DND-41 (cell line): ENCODE results near the gene FFAR2.

Source experiments
- ATAC-seq: fragments of 200-7000 bp; cut with Tn5 transposase; 3 replicates; pipeline ENCODE4 v1.9.1; 2021; ENCODE audit warnings: low read depth; ENCODE audit not compliant: insufficient read depth
- DNase-seq: peaks from one replicate; pipeline ENCODE4 v3.0.0-alpha.2; 2020
- H2AFZ ChIP-seq: 2 replicates; pipeline ENCODE4 v1.6.0; 2012; ENCODE audit warnings: low read depth, low read length
- H3K27ac ChIP-seq: 2 replicates; pipeline ENCODE4 v1.5.1; 2012; ENCODE audit warnings: low read length, inconsistent platforms
- H3K27me3 ChIP-seq: fragments of 200-600 bp; sonication (generic); 2 replicates; pipeline ENCODE4 v1.6.0; 2012; ENCODE audit warnings: low read length, mild to moderate bottlenecking, inconsistent platforms; ENCODE audit not compliant: insufficient read depth, poor library complexity
- H3K36me3 ChIP-seq: 2 replicates; pipeline ENCODE4 v1.5.1; 2012; ENCODE audit warnings: low read length, inconsistent platforms; ENCODE audit not compliant: insufficient read depth
- H3K4me1 ChIP-seq: 2 replicates; pipeline ENCODE4 v1.5.1; 2012; ENCODE audit warnings: mild to moderate bottlenecking, low read length; ENCODE audit not compliant: insufficient read depth
- H3K4me2 ChIP-seq: 2 replicates; pipeline ENCODE4 v1.6.0; 2012; ENCODE audit warnings: mild to moderate bottlenecking, moderate library complexity, low read length, inconsistent platforms; ENCODE audit not compliant: insufficient read depth
- H3K4me3 ChIP-seq, 2 experiments: fragments of 200-600 bp in 1 of 2; shearing (Covaris generic) in 1 of 2; 2 replicates each; pipeline ENCODE4 v1.5.1; 2012 to 2016; ENCODE audit warnings: inconsistent platforms in 2 of 2, low read length in 2 of 2, mild to moderate bottlenecking in 2 of 2, low read depth in 1 of 2, moderate library complexity in 1 of 2
- H3K79me2 ChIP-seq: 2 replicates; pipeline ENCODE4 v1.6.0; 2012; ENCODE audit warnings: low read length, inconsistent platforms; ENCODE audit not compliant: insufficient read depth
- H3K9ac ChIP-seq: 2 replicates; pipeline ENCODE4 v1.6.0; 2012; ENCODE audit warnings: low read depth, mild to moderate bottlenecking, inconsistent platforms, low read length, moderate library complexity
- H3K9me3 ChIP-seq: 2 replicates; pipeline ENCODE4 v1.5.1; 2012; ENCODE audit warnings: low read length, moderate library complexity, mild to moderate bottlenecking, inconsistent platforms; ENCODE audit not compliant: insufficient read depth, severe bottlenecking
- H4K20me1 ChIP-seq: 2 replicates; pipeline ENCODE4 v1.6.0; 2012; ENCODE audit warnings: low read length; ENCODE audit not compliant: insufficient read depth
- CTCF ChIP-seq: IDR thresholded peaks from 2 replicates; pipeline ENCODE4 v1.5.1; 2012; ENCODE audit warnings: borderline replicate concordance, low read length, moderate library complexity, mild to moderate bottlenecking; ENCODE audit not compliant: poor library complexity, severe bottlenecking; ENCODE audit errors: extremely low read depth
- EZH2 ChIP-seq: IDR thresholded peaks from 3 replicates; pipeline ENCODE4 v1.6.1; 2012; ENCODE audit warnings: borderline replicate concordance, low read depth, mild to moderate bottlenecking, moderate library complexity, low read length, inconsistent platforms; ENCODE audit not compliant: severe bottlenecking

Gene FFAR2

GRCh38 chr19:35432911-35433310 is 15.1 kb upstream of the FFAR2 start:
- Histone ChIP-seq H4K20me1 (no peaks in the 10 kb centered on the region), H2AFZ (no peak overlapping the region), H3K4me3 (no peak overlapping the region), H3K79me2 (no peaks in the 10 kb centered on the region), H3K4me1 (no peaks in the 10 kb centered on the region), H3K9me3 (peaks cover 8% of the 10 kb centered on the region), H3K27ac (no peak overlapping the region), H3K4me2 (no peak overlapping the region), H3K36me3 (no peaks in the 10 kb centered on the region), H3K9ac (no peak overlapping the region), H3K27me3 (peaks cover 3% of the 10 kb centered on the region)
- ATAC-seq (no peak), DNase-seq (no peak)
- TF ChIP-seq CTCF, result no peak
- no peak for TF ChIP-seq EZH2

- DNase-seq (no peak), ATAC-seq (no peak)
- Histone ChIP-seq H2AFZ (no peak overlapping the region), H3K9me3 (peaks cover 8% of the 10 kb centered on the region), H3K36me3 (no peaks in the 10 kb centered on the region), H3K4me3 (no peak overlapping the region), H3K9ac (no peak overlapping the region), H3K27me3 (peaks cover 3% of the 10 kb centered on the region), H3K4me1 (no peaks in the 10 kb centered on the region), H3K4me2 (no peak overlapping the region), H4K20me1 (no peaks in the 10 kb centered on the region), H3K27ac (no peak overlapping the region), H3K79me2 (no peaks in the 10 kb centered on the region)
- no peak for TF ChIP-seq EZH2
- no peak for TF ChIP-seq CTCF
Observed at GRCh38 chr19:35433448-35433847, 14.6 kb upstream of the FFAR2 start.

DNA sequence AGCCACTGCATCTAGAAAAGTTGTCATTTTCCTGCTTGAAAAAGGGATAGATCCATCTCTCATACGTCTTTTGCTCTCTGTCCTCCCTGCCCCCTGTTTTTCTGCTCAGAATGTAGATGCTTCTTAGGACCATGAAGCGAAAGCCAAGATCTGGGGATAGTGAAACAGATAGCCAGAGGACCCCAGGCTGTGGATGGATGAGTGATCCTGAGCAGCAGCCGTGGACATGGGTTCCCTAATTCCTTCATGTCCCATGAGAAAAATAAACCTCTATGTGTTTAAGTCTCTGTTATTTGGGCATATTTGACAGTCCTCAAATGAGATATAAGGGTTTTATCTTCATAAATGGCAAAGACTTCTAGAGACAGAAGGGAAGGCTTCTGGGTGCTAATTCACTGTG is 12.2 kb upstream of the FFAR2 start:
- Histone ChIP-seq H3K9me3 (peaks cover 8% of the 10 kb centered on the region), H3K79me2 (no peaks in the 10 kb centered on the region), H3K4me1 (no peaks in the 10 kb centered on the region), H3K27me3 (peaks cover 3% of the 10 kb centered on the region), H3K9ac (no peak overlapping the region), H3K36me3 (no peaks in the 10 kb centered on the region), H4K20me1 (no peaks in the 10 kb centered on the region), H3K4me3 (no peak overlapping the region), H3K27ac (no peak overlapping the region), H2AFZ (no peak overlapping the region), H3K4me2 (no peak overlapping the region)
- ATAC-seq, result no peak
- no peak for DNase-seq
- no peak for TF ChIP-seq CTCF
- no peak for TF ChIP-seq EZH2
